ENCODE measurements around the gene VIPR1.

- TF ChIP-seq CTCF (IDR thresholded peaks at IDR 0.05) (no peak), POLR2A (IDR thresholded peaks at IDR 0.05) (no peak)
These were observed 1.5 kb downstream of the VIPR1 start for GRCh38 chr3:42503957-42504333.
